ENCODE results near the gene GAPDHS. TPM values are rescaled to one million over a fixed set of nuclear protein-coding genes. Genes with fewer than 3 reads are reported as not detected.
A peak's percentile ranks its signal among the peaks of the same experiment; 100 is the strongest.

Gene GAPDHS
- total and polyA plus RNA-seq, 2 donors from 2014 or later = not detected

- H3K27ac ChIP-seq (ENCODE audit: low read depth in 2 of 2, low read length in 2 of 2) = no peak overlapping the region
- DNase-seq = peak in 1 of 5 donors; percentile 67
- no peaks in the 10 kb centered on the region for H3K9me3 ChIP-seq (ENCODE audit: control insufficient read depth in 2 of 3, insufficient read depth in 1 of 3, low read length in 3 of 3)
- no peaks in the 10 kb centered on the region for H3K36me3 ChIP-seq (ENCODE audit: control insufficient read depth in 2 of 3, insufficient read depth in 3 of 3, low read length in 3 of 3)
- intact Hi-C loops (cut with DNase I) = no loop called here
- H3K4me1 ChIP-seq (ENCODE audit: control insufficient read depth in 2 of 3, insufficient read depth in 2 of 3, low read depth in 1 of 3, low read length in 3 of 3) = peaks cover 0 to 7% (median 6%) of the 10 kb centered on the region in 3 donors
- FAIRE-seq = no peak
- no peaks in the 10 kb centered on the region for H3K27me3 ChIP-seq (ENCODE audit: control insufficient read depth, insufficient read depth, low read length)
- H3K9ac ChIP-seq (ENCODE audit: low read length in 3 of 3) = no peak overlapping the region
- no peak overlapping the region for H3K4me3 ChIP-seq (ENCODE audit: low read length in 3 of 3)
- no peak for TF ChIP-seq CTCF (IDR thresholded peaks at IDR 0.05; ENCODE audit: borderline replicate concordance, extremely low read depth, insufficient read depth)
Measured at GRCh38 chr19:35539850-35540249, 6.6 kb downstream of the GAPDHS start.

- Histone ChIP-seq H3K36me3 (ENCODE audit: control insufficient read depth in 2 of 3, insufficient read depth in 3 of 3, low read length in 3 of 3) (no peaks in the 10 kb centered on the region), H3K27me3 (ENCODE audit: control insufficient read depth, insufficient read depth, low read length) (no peaks in the 10 kb centered on the region), H3K27ac (ENCODE audit: low read depth in 2 of 2, low read length in 2 of 2) (no peak overlapping the region), H3K9ac (ENCODE audit: low read length in 3 of 3) (no peak overlapping the region), H3K4me3 (ENCODE audit: low read length in 3 of 3) (no peak overlapping the region), H3K4me1 (ENCODE audit: control insufficient read depth in 2 of 3, insufficient read depth in 2 of 3, low read depth in 1 of 3, low read length in 3 of 3) (peaks cover 0 to 7% (median 6%) of the 10 kb centered on the region in 3 donors), H3K9me3 (ENCODE audit: control insufficient read depth in 2 of 3, insufficient read depth in 1 of 3, low read length in 3 of 3) (no peaks in the 10 kb centered on the region)
- TF ChIP-seq CTCF (IDR thresholded peaks at IDR 0.05; ENCODE audit: borderline replicate concordance, extremely low read depth, insufficient read depth) = no peak
- DNase-seq (no peak), FAIRE-seq (no peak)
- intact Hi-C loops (cut with DNase I) = no loop called here
Measured at GRCh38 chr19:35540356-35540927, 7.2 kb downstream of the GAPDHS start.

- no peak for FAIRE-seq
- intact Hi-C loops (cut with DNase I) = no loop called here
- DNase-seq = peak in 1 of 5 donors; percentile 63
Measured at GRCh38 chr19:35542209-35542608, 9.0 kb downstream of the GAPDHS start.

More at GRCh38 chr19:35542209-35542608, 9.0 kb downstream of the GAPDHS start:
- peaks cover 0 to 16% (median 7%) of the 10 kb centered on the region in 3 donors for H3K4me1 ChIP-seq (ENCODE audit: control insufficient read depth in 2 of 3, insufficient read depth in 2 of 3, low read depth in 1 of 3, low read length in 3 of 3)
- H3K9ac ChIP-seq (ENCODE audit: low read length in 3 of 3) = no peak overlapping the region
- H3K4me3 ChIP-seq (ENCODE audit: low read length in 3 of 3) = no peak overlapping the region
- no peak overlapping the region for H3K27ac ChIP-seq (ENCODE audit: low read depth in 2 of 2, low read length in 2 of 2)
- H3K27me3 ChIP-seq (ENCODE audit: control insufficient read depth, insufficient read depth, low read length) = no peaks in the 10 kb centered on the region
- H3K9me3 ChIP-seq (ENCODE audit: control insufficient read depth in 2 of 3, insufficient read depth in 1 of 3, low read length in 3 of 3) = no peaks in the 10 kb centered on the region
- H3K36me3 ChIP-seq (ENCODE audit: control insufficient read depth in 2 of 3, insufficient read depth in 3 of 3, low read length in 3 of 3) = peaks cover 0 to 1% (median 0%) of the 10 kb centered on the region in 3 donors
- no peak for TF ChIP-seq CTCF (IDR thresholded peaks at IDR 0.05; ENCODE audit: borderline replicate concordance, extremely low read depth, insufficient read depth)

Data from kidney (tissue), 14 donors.